Tibial nerve (tissue), 4 donors: ENCODE results near the gene PRR30. TPM values are rescaled to one million over a fixed set of nuclear protein-coding genes. Genes with fewer than 3 reads are reported as not detected.
"Not testable (repeated sequence)": the region's sequence is repeated elsewhere in the genome, so short reads cannot be mapped to it uniquely, and the experiment has no call there.

Source experiments
- DNase-seq, 2 donors: peaks; one replicate each; pipeline ENCODE4 v3.0.0-alpha.2; 2019; ENCODE audit warnings: low spot score in 2 of 2
- H3K27ac ChIP-seq, 4 donors: fragments of 200-600 bp; sonication (generic) in 3 of 4; one replicate each; pipeline ENCODE4 v1.5.1; 2017 to 2019; ENCODE audit warnings: mild to moderate bottlenecking in 1 of 4
- H3K27me3 ChIP-seq, 2 donors: fragments of 200-600 bp; sonication (generic) in 1 of 2; one replicate each; pipeline versions ENCODE4 v1.5.1 to v1.6.0; 2017 to 2019
- H3K36me3 ChIP-seq, 3 donors: fragments of 200-600 bp; sonication (generic); one replicate each; pipeline ENCODE4 v1.5.1; 2018 to 2019
- H3K4me1 ChIP-seq, 4 donors: fragments of 200-600 bp; sonication (generic) in 3 of 4; one replicate each; pipeline ENCODE4 v1.5.1; 2017 to 2019
- H3K4me3 ChIP-seq, 4 donors: fragments of 200-600 bp; sonication (generic) in 3 of 4; one replicate each; pipeline ENCODE4 v1.5.1; 2017 to 2019; ENCODE audit warnings: mild to moderate bottlenecking in 1 of 4, moderate library complexity in 1 of 4
- H3K9me3 ChIP-seq, 4 donors: fragments of 200-600 bp; sonication (generic) in 3 of 4; one replicate each; pipeline ENCODE4 v1.5.1; 2017 to 2019
- CTCF ChIP-seq, 5 experiments: fragments of 200-600 bp in 3 of 5; fragments of 450-650 bp in 2 of 5; sonication (generic) in 3 of 5; IDR thresholded peaks; one replicate each; pipeline ENCODE4 v1.5.1; 2016 to 2019; ENCODE audit warnings: antibody characterized with exemption in 5 of 5, mild to moderate bottlenecking in 3 of 5, moderate library complexity in 2 of 5
- EP300 ChIP-seq, 2 donors: sonication (generic); formaldehyde crosslinking; IDR thresholded peaks; one replicate each; pipeline ENCODE4 v1.6.1; 2017; ENCODE audit warnings: antibody characterized with exemption in 2 of 2, mild to moderate bottlenecking in 1 of 2
- POLR2A ChIP-seq, 2 donors: fragments of 450-650 bp; IDR thresholded peaks; one replicate each; pipeline ENCODE4 v1.6.1; 2017; ENCODE audit warnings: antibody characterized with exemption in 2 of 2, mild to moderate bottlenecking in 2 of 2, moderate library complexity in 2 of 2
- WGBS, 2 donors: methylation state at CpG; one replicate each; pipeline ENCODE4 v1.1.5; 2018; 5-methylcytosine and 5-hydroxymethylcytosine counted together
- total RNA-seq, 4 donors: library from RNA; depleted of rRNA; stranded (reverse); fragments of >200 nt; gene quantifications; one replicate each; pipeline ENCODE4 v1.1.0, GENCODE V29; 2016

PRR30 gene
- total RNA-seq, 4 donors from 2014 or later = not detected

GRCh38 chr2:27179344-27180000, 40.3 kb upstream of the PRR30 start:
- H3K27ac ChIP-seq = peak overlapping the region in 1 of 4 donors; percentile 22
- 54 to 55% methylated on average over 3 of the region's 3 CpGs for WGBS, 2 donors

GRCh38 chr2:27178469-27178868, 39.3 kb upstream of the PRR30 start:
- WGBS, 2 donors = 85 to 88% methylated on average over 3 of the region's 3 CpGs
- Histone ChIP-seq H3K36me3 (no peaks in the 10 kb centered on the region), H3K4me3 (no peak overlapping the region), H3K4me1 (peaks cover 0 to 7% (median 0%) of the 10 kb centered on the region in 4 donors), H3K9me3 (no peaks in the 10 kb centered on the region), H3K27me3 (no peaks in the 10 kb centered on the region), H3K27ac (no peak overlapping the region)
- DNase-seq = no peak
- TF ChIP-seq POLR2A (IDR thresholded peaks at IDR 0.05) (no peak), CTCF (IDR thresholded peaks at IDR 0.05) (no peak), EP300 (IDR thresholded peaks at IDR 0.05) (no peak)

More at GRCh38 chr2:27179344-27180000, 40.3 kb upstream of the PRR30 start:
- Histone ChIP-seq H3K4me1 (peaks cover 0 to 8% (median 0%) of the 10 kb centered on the region in 4 donors), H3K4me3 (no peak overlapping the region), H3K27me3 (no peaks in the 10 kb centered on the region), H3K9me3 (no peaks in the 10 kb centered on the region), H3K36me3 (no peaks in the 10 kb centered on the region)
- no peak for TF ChIP-seq EP300 (IDR thresholded peaks at IDR 0.05)
- no peak for TF ChIP-seq POLR2A (IDR thresholded peaks at IDR 0.05)
- no peak for TF ChIP-seq CTCF (IDR thresholded peaks at IDR 0.05)
- DNase-seq = no peak

GRCh38 chr2:27177441-27178351, 38.5 kb upstream of the PRR30 start:
- no peak overlapping the region for H3K27ac ChIP-seq
- H3K9me3 ChIP-seq = no peaks in the 10 kb centered on the region
- TF ChIP-seq EP300 (IDR thresholded peaks at IDR 0.05) (no peak), CTCF (IDR thresholded peaks at IDR 0.05) (no peak), POLR2A (IDR thresholded peaks at IDR 0.05) (no peak)
- H3K4me1 ChIP-seq = peaks cover 0 to 7% (median 0%) of the 10 kb centered on the region in 4 donors
- no peaks in the 10 kb centered on the region for H3K27me3 ChIP-seq
- no peaks in the 10 kb centered on the region for H3K36me3 ChIP-seq
- no peak for DNase-seq
- H3K4me3 ChIP-seq = no peak overlapping the region
- 85% methylated on average over 15 of the region's 15 CpGs for WGBS, 2 donors

GRCh38 chr2:27175781-27176180, 36.6 kb upstream of the PRR30 start:
- H3K36me3 ChIP-seq, H3K9me3 ChIP-seq, H3K4me1 ChIP-seq, DNase-seq, H3K27me3 ChIP-seq, H3K4me3 ChIP-seq: not testable (repeated sequence)
- H3K27ac ChIP-seq = peak overlapping the region in 2 of 4 donors; percentile 12 to 48
- 88 to 94% methylated on average over 4 of the region's 4 CpGs for WGBS, 2 donors

GRCh38 chr2:27175330-27175729, 36.1 kb upstream of the PRR30 start:
- Histone ChIP-seq H3K9me3 (no peaks in the 10 kb centered on the region), H3K36me3 (no peaks in the 10 kb centered on the region), H3K27ac (peak overlapping the region in 2 of 4 donors; percentile 12 to 48), H3K4me3 (no peak overlapping the region), H3K27me3 (no peaks in the 10 kb centered on the region), H3K4me1 (peaks cover 0 to 7% (median under 1%) of the 10 kb centered on the region in 4 donors)
- TF ChIP-seq POLR2A (IDR thresholded peaks at IDR 0.05) = no peak
- TF ChIP-seq EP300 (IDR thresholded peaks at IDR 0.05) = peak in 1 of 2 donors; percentile 33
- 71 to 77% methylated on average over 8 of the region's 8 CpGs for WGBS, 2 donors
- DNase-seq = peak in 1 of 2 donors; percentile 60

GRCh38 chr2:27174638-27175037, 35.4 kb upstream of the PRR30 start:
- Histone ChIP-seq H3K27ac (peak overlapping the region in 2 of 4 donors; percentile 4 to 20), H3K4me1 (peaks cover 0 to 7% (median 3%) of the 10 kb centered on the region in 4 donors), H3K27me3 (no peaks in the 10 kb centered on the region), H3K36me3 (no peaks in the 10 kb centered on the region), H3K4me3 (no peak overlapping the region), H3K9me3 (no peaks in the 10 kb centered on the region)
- 64 to 65% methylated on average over 6 of the region's 6 CpGs for WGBS, 2 donors
- no peak for TF ChIP-seq CTCF (IDR thresholded peaks at IDR 0.05)
- TF ChIP-seq EP300 (IDR thresholded peaks at IDR 0.05) = no peak
- TF ChIP-seq POLR2A (IDR thresholded peaks at IDR 0.05) = no peak
- no peak for DNase-seq
